GM19397 (cell line): ENCODE results near the gene CSPG4.
"Not testable (repeated sequence)": the region's sequence is repeated elsewhere in the genome, so short reads cannot be mapped to it uniquely, and the experiment has no call there.

Source experiments
- ATAC-seq: cut with Tn5 transposase; IDR thresholded peaks from one replicate; pipeline ENCODE4 v1.9.1; 2021; ENCODE audit warnings: mild to moderate bottlenecking, moderate library complexity; ENCODE audit not compliant: unreplicated experiment

CSPG4 gene

DNA sequence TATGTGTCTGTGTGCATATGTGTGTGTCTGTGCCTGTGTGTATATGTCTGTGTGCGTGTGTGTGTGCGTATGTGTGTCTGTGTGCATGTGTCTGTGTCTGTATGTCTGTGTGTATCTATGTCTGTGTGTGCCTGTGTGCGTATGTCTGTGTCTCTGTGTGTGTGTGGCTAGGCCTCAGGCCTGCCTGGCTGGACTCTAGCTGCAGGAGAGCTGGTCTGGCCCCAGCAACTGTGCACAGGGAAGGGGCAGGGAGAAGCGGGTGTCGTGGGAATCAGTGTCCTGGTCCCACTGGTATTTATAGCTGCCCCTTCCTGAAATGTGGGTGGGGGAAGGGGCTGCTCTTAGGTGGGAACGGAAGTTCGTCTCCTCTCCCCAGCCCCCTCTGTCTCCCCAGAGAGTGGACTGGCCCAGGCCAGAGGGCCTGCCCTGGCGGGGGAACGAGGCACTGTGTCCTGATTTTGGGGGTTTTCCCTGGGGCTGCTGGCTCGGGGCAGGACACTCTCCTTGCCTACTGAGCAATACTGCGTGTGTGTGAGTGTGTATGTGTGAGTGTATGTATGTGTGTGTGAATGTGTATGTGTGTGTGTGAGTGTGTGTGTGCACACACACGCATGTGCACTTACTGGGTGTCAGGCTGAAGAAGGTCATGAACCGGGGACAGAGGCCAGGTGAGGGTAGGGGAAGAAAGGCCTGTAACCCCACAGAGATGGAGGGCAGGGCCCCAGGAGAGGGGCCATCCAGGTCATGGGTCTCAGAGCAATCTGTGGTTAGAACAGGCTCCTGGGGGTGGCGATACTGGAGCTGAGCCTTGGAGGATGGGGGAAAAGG lies 6.6 kb downstream of the CSPG4 start:
- no peak for ATAC-seq

DNA sequence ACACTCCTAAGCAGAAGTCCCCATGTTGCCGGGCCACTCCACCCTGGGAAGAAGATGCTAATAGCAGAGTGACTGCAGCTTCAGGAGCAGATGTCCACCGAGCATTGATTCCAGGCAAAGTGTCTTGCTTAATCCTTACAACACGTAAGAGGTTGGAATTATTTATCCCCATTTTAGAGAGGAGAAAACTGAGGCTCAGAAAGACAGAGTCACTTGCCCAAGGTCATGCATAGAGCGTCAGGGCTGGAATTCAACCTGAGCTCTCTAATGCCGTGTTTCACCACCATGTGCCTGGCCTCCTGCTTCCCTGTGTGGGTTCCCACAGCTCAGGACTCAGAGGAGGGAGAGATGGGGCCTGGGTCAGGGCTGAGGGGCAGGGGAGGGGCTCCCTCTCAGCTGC lies 7.3 kb downstream of the CSPG4 start:
- ATAC-seq, result not testable (repeated sequence)

DNA sequence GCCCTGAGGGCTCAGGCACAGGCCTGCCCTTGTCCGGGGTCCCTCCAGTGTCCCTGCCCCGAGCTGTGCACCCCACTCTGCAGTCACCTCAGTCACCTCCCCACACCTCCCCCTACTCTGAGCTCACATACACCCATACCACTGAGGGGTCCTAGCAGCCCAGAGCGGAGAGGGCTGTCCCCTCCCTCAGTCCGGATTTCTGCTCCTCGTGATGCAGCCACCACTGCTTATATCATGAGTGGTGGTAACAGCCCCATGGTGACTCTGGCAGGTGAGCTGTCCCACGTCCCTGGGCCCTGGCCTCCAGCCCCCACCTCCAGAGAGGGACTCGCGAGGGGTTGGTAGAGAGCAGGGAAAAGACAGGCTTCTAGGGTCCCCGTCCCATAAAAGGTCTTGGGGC lies 8.0 kb downstream of the CSPG4 start:
- ATAC-seq, result no peak

DNA sequence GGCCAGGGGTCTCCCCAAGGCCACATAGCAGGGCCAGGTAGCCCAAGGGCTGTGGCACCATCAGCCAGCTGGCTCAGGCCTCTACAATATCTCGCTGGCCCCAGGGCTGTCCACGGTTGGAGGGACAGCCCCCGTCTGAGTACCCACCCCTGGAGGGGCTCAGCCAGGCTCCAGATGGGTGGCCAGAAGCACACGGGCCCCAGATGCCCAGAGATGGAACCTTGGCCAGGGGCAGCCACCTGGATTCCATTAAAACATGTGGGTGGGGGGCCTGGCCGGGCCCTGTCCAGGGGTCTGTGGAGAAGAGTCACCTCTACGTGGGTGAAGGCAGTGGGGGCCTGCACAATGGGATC lies 8.4 kb downstream of the CSPG4 start:
- ATAC-seq, result no peak

DNA sequence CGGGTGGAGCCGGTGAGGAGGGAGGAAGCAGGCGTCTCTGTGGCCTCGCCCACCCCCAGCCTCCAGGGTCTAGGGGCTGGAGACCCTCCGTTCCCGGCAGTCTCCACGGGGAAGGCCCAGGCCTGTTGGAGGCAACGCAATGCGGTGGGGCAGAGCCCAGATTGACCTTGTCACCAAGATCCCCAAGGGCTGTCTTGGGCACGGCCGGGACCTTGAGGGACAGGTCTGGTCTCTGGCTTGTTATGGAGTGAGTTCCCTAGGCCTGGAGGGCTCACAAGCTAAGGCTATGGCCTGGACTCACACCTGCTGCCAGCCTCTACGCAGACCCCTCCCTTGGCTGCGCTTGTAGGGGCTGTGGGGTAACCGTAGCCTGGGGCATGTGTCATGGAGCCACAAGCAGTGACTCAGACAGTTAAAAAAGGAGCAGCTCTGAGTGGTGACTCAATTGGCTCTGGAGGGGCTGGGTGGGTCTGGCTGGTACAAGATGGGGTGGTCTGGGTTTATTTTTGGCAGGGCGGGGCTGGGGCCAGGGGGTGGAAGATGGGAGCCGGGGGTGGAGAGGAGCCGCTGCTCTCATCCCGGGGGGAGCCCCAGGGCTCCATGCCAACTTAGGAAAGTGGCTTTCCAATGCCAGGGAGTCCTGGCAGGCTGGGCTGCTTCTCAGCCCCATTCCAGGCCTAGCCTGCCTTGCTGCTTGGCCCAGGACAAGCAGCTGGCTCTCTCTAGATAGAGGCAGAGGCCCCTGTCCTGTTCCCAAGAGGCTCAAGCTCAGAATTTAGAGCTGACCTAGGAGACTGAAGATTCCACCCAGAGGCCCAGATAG lies 9.0 kb downstream of the CSPG4 start:
- ATAC-seq, result not testable (repeated sequence)

DNA sequence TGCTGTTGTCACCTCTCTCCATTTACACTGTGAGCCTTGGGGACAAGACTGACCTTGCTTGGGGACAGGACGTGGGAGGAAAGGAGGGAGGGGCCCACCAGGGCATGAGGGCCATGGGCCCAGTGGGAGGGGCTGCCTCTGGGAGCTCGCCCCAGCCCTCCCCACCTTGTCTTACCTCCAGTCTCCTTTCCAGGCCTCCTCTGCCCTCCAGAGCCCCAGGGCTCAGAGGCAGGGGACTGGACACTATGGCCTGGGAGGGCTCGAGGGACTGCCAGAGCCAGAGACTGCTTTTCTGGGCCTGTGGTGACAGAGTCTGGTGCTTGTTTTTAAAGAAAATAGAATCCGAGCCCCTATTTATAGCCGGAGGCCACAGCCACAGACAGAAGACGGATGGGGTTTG lies 10.2 kb downstream of the CSPG4 start:
- no peak for ATAC-seq

DNA sequence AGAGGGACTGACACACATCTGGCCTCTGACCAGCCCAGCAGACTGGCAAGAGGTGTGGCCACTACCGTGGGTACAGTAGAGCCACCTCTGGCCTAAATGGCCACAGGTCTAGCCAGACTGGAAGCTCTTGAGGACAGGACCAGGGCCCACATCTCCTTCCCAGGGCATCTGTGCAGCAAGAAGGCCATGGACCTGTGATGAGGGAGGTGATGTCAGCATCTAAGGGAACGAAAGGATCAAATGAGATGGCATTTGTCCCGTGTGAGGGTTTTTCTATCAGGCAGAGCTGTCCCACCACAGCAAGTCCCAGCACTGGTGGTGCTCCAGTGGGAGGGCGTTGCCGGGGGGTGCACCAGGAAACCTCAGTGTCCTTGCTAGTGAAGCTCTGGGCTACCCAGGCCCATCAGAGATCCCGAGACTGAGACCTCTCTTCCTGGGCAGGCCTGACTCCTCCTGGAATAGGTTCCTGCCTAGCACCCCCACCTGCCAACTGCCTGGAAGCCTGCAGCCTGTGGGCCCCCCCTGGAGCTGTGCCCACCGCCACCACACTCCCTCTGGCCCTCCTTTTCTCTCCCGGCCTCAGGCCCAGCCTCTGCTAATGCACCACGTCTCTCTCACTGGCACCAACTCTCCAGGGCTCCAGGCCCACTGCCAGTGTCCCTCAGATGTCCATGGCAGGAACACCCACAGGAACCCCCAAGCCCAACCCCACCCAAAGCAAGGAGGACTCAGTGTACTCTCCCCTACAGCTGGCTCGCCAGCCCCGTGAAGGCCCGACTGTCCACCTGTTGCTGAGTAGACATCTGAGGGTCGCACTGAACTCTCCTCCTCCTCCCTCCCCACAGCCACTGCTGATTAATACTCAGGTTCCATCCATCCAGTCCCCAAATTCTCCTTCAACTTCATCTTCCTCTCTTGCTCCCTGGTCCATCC lies 11.3 kb downstream of the CSPG4 start:
- ATAC-seq, result not testable (repeated sequence)

DNA sequence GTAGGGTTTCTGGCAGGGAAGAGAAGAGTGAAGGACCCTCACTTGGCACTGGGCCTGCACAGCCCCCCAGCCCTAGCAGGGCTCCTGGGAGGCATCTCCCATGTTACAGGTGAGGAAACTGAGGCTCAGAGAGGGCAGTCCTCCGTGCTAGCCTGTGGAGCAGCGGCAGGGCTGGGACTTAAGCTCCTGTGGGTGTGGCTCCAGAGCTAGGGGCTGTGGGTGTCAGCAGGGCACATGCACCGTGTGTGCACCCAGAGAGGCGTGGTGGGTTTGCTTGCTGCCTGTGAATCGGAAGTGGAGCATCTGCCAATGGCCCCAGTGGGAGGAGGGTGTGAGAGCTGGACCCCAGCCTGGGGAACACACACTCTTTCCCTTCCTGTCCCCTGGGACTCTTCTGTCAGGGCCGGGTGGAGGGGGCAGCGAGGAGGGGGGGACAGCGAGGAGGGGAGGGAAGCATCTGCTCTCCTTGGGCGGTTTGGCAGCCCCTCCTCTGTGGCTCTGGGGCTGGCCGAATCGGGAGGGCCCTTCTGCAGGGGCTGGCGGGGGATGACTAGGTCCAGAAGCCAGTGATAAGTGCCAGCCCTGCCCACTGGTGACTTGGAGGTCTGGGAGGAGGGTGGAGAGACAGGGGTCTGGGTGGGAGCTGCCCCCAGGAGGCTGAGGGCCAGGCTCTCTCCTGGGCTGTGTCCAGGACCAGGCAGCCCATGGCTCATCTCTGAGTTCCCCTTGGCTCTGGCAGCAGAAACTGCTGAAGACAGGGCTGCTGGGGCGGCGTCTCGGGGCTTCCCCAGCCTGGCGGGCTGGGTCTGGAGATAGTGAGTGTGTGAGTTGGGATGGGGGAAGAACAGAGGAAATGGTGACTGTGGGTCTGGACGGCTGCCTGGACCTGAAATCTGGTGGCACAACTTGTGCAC lies 12.4 kb downstream of the CSPG4 start:
- ATAC-seq, result peak; percentile 49

DNA sequence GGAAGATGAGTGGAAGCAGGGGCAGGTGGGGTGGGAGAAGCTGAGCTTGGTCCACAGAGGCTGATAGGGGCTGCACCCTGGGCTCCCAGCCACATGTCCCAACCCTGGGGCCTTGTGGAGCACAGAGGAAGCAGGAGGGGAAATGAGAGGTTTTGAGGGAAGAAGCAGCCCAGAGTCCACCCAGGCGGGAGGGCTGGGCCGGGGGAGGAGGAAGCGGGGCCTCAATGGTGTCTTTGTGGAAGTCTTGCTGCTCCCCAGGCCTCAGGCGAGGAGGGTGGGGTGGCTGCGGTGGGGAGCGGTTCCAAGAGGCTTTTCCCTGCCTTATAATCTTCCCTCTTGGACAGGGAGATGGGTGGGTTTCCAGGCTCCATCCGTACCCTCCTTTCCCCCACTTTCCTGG lies 13.1 kb downstream of the CSPG4 start:
- not testable (repeated sequence) for ATAC-seq

DNA sequence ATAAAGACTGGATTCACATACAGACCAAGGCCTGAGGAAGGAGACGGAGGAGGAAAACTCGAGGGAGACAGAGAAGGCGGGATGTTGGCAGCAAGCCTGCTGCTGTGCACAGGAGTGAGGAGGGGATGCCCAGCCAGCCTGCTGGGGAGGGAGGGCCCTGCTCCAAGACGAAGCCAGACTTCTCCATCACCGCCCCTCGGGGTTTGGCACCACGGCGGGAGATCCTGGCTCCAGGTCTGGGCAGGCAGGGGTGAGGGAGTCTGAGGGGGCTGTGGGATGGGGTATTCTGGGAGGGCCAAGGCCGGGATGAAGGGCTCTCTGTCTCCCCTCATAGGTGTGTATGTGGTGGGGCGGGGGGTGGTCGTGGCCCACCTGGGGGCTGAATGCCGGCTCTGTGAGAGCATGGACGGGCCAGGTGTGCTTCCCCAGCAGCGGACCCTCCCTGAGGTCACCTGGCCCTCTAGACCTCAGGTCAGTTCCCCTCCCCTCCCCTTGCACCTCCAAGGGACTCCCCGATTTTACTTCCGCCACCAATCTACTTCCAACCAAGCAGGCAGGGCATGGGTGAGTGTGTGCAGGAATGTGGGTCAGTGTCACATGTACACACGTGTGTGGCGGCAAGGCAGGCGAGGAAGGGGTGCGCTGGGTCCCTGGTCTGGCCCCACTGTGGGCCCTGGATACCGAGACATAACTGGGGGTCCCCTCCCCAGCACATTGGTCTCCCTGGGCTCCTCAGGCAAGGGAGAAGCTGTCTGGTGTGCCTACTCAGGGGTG lies 14.5 kb downstream of the CSPG4 start:
- ATAC-seq, result not testable (repeated sequence)

DNA sequence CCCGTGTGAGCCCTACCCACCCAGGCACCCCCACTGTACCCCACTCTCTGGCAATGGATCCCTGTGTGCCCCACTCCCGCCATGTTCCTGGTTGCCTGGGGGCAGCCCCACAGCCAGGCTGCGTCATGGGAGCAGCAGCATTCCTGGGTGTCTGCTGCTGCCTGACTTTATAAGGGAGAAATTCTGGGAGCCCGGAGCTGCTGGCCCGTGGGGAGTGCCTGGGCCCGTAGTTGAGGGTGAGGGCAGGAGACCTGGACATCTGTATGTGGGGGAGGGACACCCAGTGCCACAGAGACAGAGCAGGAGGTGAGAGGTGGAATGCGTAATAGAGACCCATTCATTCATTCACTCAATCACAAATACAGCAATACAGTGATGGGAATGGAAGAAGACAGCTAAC lies 15.1 kb downstream of the CSPG4 start:
- no peak for ATAC-seq

DNA sequence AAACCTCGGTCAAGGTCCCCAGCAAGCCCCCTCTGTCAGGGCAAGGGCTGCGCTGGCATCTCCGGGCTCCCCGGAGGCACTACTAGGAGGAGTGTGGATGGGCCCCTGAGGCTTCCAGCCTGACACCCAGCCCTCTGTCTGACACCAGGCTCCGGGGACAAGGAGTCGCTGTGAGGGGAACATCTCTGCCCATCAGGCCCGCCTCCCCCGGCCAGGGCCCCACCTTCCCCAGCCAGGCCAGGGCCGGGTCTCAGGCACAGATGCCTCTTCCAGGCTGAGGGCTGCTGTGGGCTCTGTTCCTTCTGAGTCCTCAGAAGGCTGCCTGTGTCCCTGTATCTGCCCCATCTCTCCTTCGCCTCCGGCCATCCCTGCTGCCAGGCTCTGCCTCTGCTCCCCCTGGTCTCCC lies 15.8 kb downstream of the CSPG4 start:
- no peak for ATAC-seq

DNA sequence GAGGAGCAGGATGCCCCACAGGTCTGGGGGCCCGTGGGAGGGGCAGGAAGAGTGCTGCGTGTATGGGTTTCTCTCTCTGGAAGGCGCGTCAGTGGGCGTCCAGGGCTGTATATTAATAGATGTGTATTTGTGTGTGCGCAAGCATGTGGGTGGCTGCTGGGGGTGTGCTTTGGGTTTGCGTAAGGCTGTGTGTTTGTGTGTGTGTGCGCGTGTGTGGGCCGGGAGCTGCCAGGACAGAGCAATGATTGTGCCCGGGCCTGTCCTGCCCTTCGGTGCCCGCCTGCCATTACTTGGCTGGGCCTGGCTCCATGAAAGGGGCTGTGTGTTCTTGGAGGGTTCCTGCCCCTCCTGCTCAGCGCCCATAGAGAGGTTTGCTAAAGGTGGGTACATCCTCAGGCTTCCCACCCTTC lies 16.3 kb downstream of the CSPG4 start:
- ATAC-seq, result no peak

DNA sequence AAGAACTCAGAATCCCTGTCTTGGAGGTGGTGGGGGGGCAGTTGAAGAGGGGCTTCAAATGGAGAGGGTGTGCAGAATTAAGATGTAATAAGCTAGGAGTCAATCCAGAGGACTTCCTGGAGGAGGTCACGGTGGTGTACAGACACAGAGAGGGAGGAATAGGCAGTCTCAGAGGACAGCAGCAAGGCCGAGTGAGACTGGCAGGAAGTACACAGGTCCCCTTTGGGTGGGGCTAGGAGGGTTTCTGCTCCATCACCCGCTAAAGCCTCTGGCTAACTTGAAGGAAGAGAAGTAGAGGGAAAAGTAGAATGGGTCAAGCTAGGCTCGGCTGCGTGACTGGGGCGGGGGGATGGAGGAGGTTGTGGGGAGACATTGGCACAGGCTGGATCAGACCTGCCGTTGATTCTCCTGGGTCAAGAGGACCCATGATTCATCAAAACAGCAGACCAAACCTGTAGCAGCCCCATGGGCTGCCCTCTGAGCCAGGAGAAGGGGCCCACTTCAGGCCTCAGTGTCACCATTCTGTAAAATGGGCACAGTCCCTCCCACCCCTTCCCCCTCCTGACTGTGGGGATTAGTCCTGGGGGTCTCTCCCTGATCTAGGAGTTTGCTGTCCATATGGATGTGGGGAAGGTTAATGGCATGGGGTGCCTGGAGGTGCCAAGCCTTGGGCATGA lies 16.9 kb downstream of the CSPG4 start:
- ATAC-seq, result no peak

DNA sequence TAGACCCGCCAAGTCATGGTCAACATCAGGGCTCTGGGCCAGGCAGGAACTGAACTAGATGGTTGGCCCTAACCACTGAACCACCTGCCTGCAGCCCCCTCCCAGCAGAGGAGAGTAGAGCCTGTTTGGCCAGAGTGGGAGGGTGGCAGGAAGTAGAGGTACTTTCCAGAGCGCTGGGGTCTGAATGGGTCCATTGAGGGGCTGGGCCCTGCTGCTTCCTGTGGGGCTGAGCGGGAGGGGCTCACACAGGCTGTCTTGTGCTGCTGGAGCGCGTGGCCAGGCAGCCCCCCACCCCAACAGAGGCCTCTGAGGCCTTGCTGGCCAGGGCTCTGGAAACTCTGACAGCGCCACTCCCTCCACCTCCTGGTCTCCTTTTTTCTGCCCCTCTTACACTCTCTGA lies 17.4 kb downstream of the CSPG4 start:
- no peak for ATAC-seq

DNA sequence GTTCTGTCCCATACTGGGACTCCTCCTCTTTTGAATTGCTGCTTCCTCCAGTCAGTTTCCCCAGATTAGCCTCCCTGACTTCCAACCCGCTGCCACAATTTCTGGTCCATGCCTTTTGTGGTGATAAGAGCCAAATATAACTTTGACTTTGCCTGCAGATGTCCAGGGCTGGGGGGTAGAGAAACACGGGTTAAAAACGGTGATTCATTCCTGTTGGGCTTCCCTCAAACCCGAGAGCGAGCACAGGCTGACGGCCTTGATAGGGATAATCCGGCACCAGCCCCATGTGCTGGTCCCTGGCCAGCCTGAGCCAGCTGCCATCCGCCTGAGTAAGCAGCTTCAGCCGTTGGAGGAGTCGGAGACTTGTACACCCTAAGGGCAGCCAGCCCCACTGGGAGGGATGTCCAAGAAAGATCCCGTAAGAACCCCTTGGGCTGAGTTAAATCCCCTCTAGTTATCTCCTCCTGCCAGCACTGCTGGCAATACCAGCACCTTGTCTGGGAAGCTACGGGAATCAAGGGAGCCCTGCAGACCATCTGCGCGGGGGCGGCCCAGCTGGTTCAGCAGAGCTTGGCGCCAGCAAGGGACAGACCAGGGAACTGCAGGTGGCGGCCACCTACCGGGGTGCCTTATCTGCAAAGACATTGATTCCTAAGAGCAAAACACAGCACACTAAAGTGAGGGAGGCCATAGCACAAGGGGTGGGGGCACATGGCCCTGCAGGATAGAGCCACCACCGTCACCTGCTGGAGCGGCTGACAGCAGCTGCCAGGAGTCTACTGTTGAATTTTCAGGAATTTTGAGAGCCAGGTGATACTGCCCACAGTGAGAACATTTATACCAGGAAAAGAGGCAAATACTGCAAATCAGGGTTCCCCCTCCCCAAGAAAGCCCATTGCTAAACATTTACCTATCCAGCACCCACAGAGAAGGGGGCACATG lies 18.1 kb downstream of the CSPG4 start:
- no peak for ATAC-seq

DNA sequence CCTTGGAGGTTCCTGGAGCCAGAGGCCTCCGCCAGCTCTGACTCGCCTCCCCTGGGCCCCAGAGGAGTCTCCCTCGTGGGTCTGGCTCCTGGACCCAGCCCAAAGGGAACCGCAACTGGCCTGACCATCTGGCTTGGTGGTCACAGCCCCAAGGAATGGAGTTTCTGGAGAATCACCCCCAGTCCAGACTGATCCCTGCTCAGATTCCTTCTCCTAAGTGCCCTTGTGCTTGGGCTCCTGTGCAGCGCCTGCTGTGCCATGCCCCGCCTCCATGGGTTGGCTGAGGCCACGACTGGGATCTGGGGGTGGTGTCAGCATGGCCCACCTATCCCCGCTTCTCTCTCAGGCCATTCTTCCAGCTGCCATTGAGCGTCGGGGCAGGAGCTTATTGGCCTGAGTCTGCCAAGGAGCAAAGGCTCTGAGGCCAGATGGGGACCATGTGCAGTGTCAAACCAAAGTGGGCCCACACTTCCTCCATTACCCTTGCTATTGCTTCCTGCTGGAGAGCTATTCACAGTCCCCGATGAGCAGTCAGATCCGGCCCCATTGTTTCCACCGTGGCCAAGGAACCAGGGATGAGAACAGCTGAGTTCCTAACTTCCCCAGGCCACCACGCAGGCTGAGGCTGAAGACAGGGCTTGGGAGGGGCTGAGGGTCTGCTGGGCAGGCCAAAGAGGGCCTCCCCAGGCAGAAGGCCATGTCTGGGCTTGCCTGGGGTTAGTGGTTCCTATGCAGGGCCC lies 19.0 kb downstream of the CSPG4 start:
- no peak for ATAC-seq
